ENCODE data around the gene COX19. TPM values are rescaled to one million over a fixed set of nuclear protein-coding genes. Genes with fewer than 3 reads are reported as not detected.

COX19 gene
- total and polyA plus RNA-seq, 2 donors (not counting 1 experiment from before 2014, with no cell fraction given) = 4.3 to 11.7 TPM

DNA sequence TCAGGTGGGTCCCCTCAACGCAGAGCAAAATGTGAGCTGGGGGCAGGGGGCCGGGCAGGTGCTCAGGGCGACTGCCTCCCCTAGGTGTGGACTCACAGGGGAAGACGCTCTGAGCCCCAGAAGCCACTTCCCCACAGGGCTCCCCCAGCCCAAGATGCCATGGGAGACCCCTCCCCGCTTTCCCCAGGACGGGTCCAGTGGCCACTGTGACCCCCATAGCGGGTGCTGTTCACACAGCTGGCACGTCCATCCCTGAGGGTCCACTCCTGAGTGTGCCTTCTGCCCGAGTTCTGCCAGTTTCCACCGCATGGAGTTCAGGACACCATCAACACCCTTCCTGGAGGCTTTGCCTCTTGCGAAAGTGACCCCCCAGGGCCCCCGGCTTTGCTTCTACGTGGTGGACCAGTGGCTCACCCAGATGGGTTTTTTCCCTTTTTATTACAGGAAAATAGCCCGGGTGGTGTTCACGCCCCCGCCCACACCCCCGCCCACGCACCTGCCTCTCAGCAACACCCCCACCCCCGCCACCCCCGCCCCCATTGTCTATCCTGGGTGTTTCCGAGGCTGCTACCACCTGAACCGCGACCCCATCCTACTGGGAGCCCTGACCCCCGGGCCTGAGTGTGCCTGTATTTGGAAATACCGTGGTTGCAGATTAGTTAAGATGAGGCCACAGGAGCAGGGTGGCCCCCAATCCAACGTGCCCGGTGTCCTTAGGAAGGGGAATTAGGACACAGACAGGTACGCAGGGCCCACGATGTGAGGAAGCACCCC lies 52.8 kb downstream of the COX19 start:
- Histone ChIP-seq H4K20me1 (ENCODE audit: control insufficient read depth, extremely low read depth, insufficient read depth, low read length) (no peaks in the 10 kb centered on the region), H3K4me2 (ENCODE audit: extremely low read depth, insufficient read depth, low read length) (no peak overlapping the region), H3K9ac (ENCODE audit: insufficient read depth, low read length) (no peak overlapping the region), H3K4me1 (ENCODE audit: control insufficient read depth, extremely low read depth, insufficient read depth, low read length) (peaks cover 2% of the 10 kb centered on the region), H3K27me3 (ENCODE audit: control insufficient read depth, insufficient read depth, low read length) (no peaks in the 10 kb centered on the region), H3K79me2 (ENCODE audit: control insufficient read depth, insufficient read depth, low read length) (no peaks in the 10 kb centered on the region), H2AFZ (ENCODE audit: low read length) (no peak overlapping the region), H3K4me3 (replicated peaks in 1 of 4; ENCODE audit: control extremely low read depth in 1 of 4, insufficient read depth in 1 of 4, low read depth in 3 of 4, low read length in 4 of 4) (no peak overlapping the region), H3K36me3 (ENCODE audit: control insufficient read depth, insufficient read depth, low read length) (no peaks in the 10 kb centered on the region), H3K9me3 (ENCODE audit: control insufficient read depth, insufficient read depth, low read depth, low read length) (no peaks in the 10 kb centered on the region), H3K27ac (ENCODE audit: insufficient read depth, low read length) (no peak overlapping the region)
- DNase-seq (ENCODE audit: low read depth in 2 of 2) = no peak
- TF ChIP-seq, protein P1, sequence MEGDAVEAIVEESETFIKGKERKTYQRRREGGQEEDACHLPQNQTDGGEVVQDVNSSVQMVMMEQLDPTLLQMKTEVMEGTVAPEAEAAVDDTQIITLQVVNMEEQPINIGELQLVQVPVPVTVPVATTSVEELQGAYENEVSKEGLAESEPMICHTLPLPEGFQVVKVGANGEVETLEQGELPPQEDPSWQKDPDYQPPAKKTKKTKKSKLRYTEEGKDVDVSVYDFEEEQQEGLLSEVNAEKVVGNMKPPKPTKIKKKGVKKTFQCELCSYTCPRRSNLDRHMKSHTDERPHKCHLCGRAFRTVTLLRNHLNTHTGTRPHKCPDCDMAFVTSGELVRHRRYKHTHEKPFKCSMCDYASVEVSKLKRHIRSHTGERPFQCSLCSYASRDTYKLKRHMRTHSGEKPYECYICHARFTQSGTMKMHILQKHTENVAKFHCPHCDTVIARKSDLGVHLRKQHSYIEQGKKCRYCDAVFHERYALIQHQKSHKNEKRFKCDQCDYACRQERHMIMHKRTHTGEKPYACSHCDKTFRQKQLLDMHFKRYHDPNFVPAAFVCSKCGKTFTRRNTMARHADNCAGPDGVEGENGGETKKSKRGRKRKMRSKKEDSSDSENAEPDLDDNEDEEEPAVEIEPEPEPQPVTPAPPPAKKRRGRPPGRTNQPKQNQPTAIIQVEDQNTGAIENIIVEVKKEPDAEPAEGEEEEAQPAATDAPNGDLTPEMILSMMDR (conservative IDR thresholded peaks at IDR 0.05 in 1 of 2, IDR thresholded peaks at IDR 0.05 in 1 of 2; ENCODE audit: low read depth in 1 of 2, low read length in 2 of 2) = no peak
- TF ChIP-seq EZH2 (IDR thresholded peaks at IDR 0.05; ENCODE audit: low read length, missing control alignments) = no peak

DNA sequence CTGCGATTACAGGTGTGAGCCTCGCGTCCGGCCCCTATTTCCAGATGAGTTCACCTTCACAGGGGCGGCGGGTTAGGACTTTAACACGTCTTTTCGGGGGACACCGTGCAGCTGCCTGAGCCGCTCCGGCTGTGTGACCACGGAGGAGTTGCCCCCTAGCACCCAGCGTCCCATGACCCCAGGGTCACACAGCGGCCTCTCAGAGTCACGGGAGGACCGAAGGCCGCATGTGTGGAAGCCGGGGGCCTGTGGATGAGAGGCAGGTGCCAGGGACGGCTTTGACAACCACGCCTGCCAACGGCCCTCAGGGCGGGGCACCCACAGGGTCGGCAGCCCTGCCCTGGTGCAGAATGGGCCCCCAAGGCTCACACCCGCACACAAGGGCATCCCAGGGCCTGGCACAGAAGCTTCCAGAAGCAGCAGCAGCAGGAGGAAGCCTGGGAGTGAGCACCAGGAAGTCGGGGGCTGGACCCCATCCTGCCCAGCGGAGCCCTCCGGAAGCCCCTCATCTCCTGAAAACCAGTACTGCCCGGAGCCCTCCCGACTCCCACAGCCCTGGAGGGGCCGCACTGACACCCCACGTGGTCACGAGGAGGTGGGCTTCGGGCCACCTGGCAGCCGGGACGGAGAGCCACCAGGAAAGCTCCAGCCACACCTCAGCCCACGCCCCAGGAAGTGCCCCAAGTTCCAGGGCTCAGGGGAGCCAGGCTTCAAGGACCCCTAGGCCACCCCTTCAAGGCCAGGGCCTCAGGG lies 53.6 kb downstream of the COX19 start:
- H3K4me1 ChIP-seq (ENCODE audit: control insufficient read depth, extremely low read depth, insufficient read depth, low read length) = peaks cover 2% of the 10 kb centered on the region
- no peak overlapping the region for H3K4me3 ChIP-seq (replicated peaks in 1 of 4; ENCODE audit: control extremely low read depth in 1 of 4, insufficient read depth in 1 of 4, low read depth in 3 of 4, low read length in 4 of 4)
- TF ChIP-seq, protein P1 (conservative IDR thresholded peaks at IDR 0.05 in 1 of 2, IDR thresholded peaks at IDR 0.05 in 1 of 2; ENCODE audit: low read depth in 1 of 2, low read length in 2 of 2) = no peak
- TF ChIP-seq EZH2 (IDR thresholded peaks at IDR 0.05; ENCODE audit: low read length, missing control alignments) = no peak
- no peak for DNase-seq (ENCODE audit: low read depth in 2 of 2)
- no peaks in the 10 kb centered on the region for H3K27me3 ChIP-seq (ENCODE audit: control insufficient read depth, insufficient read depth, low read length)
- no peaks in the 10 kb centered on the region for H3K79me2 ChIP-seq (ENCODE audit: control insufficient read depth, insufficient read depth, low read length)
- no peak overlapping the region for H3K4me2 ChIP-seq (ENCODE audit: extremely low read depth, insufficient read depth, low read length)
- H3K36me3 ChIP-seq (ENCODE audit: control insufficient read depth, insufficient read depth, low read length) = no peaks in the 10 kb centered on the region
- H3K9me3 ChIP-seq (ENCODE audit: control insufficient read depth, insufficient read depth, low read depth, low read length) = no peaks in the 10 kb centered on the region
- no peaks in the 10 kb centered on the region for H4K20me1 ChIP-seq (ENCODE audit: control insufficient read depth, extremely low read depth, insufficient read depth, low read length)
- H3K27ac ChIP-seq (ENCODE audit: insufficient read depth, low read length) = no peak overlapping the region
- H2AFZ ChIP-seq (ENCODE audit: low read length) = no peak overlapping the region
- H3K9ac ChIP-seq (ENCODE audit: insufficient read depth, low read length) = no peak overlapping the region

GRCh38 chr7:921071-921461 lies 54.3 kb downstream of the COX19 start:
- no peak overlapping the region for H3K27ac ChIP-seq (ENCODE audit: insufficient read depth, low read length)
- no peaks in the 10 kb centered on the region for H3K36me3 ChIP-seq (ENCODE audit: control insufficient read depth, insufficient read depth, low read length)
- no peak overlapping the region for H3K4me3 ChIP-seq (replicated peaks in 1 of 4; ENCODE audit: control extremely low read depth in 1 of 4, insufficient read depth in 1 of 4, low read depth in 3 of 4, low read length in 4 of 4)
- no peak for TF ChIP-seq EZH2 (IDR thresholded peaks at IDR 0.05; ENCODE audit: low read length, missing control alignments)
- TF ChIP-seq, protein P1 (conservative IDR thresholded peaks at IDR 0.05 in 1 of 2, IDR thresholded peaks at IDR 0.05 in 1 of 2; ENCODE audit: low read depth in 1 of 2, low read length in 2 of 2) = no peak
- H3K79me2 ChIP-seq (ENCODE audit: control insufficient read depth, insufficient read depth, low read length) = no peaks in the 10 kb centered on the region
- no peaks in the 10 kb centered on the region for H4K20me1 ChIP-seq (ENCODE audit: control insufficient read depth, extremely low read depth, insufficient read depth, low read length)
- H3K4me1 ChIP-seq (ENCODE audit: control insufficient read depth, extremely low read depth, insufficient read depth, low read length) = peaks cover 2% of the 10 kb centered on the region
- H3K4me2 ChIP-seq (ENCODE audit: extremely low read depth, insufficient read depth, low read length) = no peak overlapping the region
- no peak for DNase-seq (ENCODE audit: low read depth in 2 of 2)
- no peaks in the 10 kb centered on the region for H3K27me3 ChIP-seq (ENCODE audit: control insufficient read depth, insufficient read depth, low read length)
- H3K9ac ChIP-seq (ENCODE audit: insufficient read depth, low read length) = no peak overlapping the region
- no peak overlapping the region for H2AFZ ChIP-seq (ENCODE audit: low read length)
- no peaks in the 10 kb centered on the region for H3K9me3 ChIP-seq (ENCODE audit: control insufficient read depth, insufficient read depth, low read depth, low read length)

All from fibroblast of lung (primary cell).